ENCODE measurements around the gene OFD1. TPM values are rescaled to one million over a fixed set of nuclear protein-coding genes. Genes with fewer than 3 reads are reported as not detected.

Gene OFD1
- total RNA-seq, 4 donors from 2014 or later = 13.2 to 25.1 (median 17.1) TPM

DNA sequence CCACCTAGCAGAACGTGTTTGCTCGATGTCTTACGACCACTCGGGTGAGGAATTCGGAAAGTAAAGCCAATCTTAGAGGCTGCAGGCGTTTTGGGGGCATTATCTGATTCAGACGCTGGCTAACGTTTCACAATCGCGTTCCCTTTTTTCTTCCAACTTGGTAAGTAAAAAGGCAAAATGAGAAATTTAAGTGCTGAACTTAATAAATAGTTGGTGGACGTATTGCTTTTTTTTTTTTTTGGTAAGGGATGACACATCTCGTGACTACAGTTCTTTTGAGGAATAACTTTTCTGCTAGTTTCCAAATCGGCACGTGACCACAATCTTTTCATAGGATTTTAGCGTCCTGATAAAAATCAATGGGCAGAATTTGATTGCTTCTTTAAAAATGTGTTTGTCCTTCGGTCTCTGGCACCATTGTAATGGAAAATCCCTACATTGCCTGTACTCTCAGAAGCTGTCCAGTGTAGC is 44.8 kb upstream of the OFD1 start:
- DNase-seq (ENCODE audit: low spot score) (no peak), ATAC-seq (ENCODE audit: low FRiP score) (no peak)
- TF ChIP-seq, protein P1, sequence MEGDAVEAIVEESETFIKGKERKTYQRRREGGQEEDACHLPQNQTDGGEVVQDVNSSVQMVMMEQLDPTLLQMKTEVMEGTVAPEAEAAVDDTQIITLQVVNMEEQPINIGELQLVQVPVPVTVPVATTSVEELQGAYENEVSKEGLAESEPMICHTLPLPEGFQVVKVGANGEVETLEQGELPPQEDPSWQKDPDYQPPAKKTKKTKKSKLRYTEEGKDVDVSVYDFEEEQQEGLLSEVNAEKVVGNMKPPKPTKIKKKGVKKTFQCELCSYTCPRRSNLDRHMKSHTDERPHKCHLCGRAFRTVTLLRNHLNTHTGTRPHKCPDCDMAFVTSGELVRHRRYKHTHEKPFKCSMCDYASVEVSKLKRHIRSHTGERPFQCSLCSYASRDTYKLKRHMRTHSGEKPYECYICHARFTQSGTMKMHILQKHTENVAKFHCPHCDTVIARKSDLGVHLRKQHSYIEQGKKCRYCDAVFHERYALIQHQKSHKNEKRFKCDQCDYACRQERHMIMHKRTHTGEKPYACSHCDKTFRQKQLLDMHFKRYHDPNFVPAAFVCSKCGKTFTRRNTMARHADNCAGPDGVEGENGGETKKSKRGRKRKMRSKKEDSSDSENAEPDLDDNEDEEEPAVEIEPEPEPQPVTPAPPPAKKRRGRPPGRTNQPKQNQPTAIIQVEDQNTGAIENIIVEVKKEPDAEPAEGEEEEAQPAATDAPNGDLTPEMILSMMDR (IDR thresholded peaks at IDR 0.05) = no peak

- TF ChIP-seq, protein P1 (IDR thresholded peaks at IDR 0.05) = no peak
- no peak for ATAC-seq (ENCODE audit: low FRiP score)
- DNase-seq (ENCODE audit: low spot score) = no peak
These were observed 43.7 kb upstream of the OFD1 start for GRCh38 chrX:13690836-13691235.

DNA sequence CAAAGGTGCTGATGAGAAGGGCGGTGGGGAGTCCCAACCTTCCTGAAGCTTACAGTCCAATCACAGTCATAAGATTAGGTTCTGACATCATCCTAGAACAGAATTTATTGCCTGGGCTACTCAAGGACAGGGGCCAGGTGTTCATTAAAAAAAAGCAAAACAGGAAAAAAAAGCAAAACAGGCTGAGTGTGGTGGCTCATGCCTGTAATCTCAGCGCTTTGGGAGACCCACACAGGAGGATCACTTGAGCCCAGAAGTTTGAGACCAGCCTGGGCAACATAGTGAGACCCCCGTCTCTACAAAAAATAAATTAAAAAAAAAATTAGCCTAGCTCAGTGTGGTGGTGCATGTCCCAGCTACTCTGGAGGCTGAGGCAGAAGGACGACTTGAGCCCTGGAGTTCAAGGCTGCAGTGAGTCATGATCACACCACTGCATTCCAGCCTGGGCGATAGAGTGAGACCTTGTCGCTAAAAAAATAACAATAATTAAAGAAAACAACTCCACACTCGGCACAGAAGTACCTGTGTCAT is 42.6 kb upstream of the OFD1 start:
- ATAC-seq (ENCODE audit: low FRiP score) = no peak
- no peak for DNase-seq (ENCODE audit: low spot score)
- TF ChIP-seq, protein P1 (IDR thresholded peaks at IDR 0.05) = no peak

- DNase-seq (ENCODE audit: low spot score) (no peak), ATAC-seq (ENCODE audit: low FRiP score) (no peak)
- TF ChIP-seq, protein P1 (IDR thresholded peaks at IDR 0.05) = no peak
These were observed 41.7 kb upstream of the OFD1 start for GRCh38 chrX:13692771-13693231.

DNA sequence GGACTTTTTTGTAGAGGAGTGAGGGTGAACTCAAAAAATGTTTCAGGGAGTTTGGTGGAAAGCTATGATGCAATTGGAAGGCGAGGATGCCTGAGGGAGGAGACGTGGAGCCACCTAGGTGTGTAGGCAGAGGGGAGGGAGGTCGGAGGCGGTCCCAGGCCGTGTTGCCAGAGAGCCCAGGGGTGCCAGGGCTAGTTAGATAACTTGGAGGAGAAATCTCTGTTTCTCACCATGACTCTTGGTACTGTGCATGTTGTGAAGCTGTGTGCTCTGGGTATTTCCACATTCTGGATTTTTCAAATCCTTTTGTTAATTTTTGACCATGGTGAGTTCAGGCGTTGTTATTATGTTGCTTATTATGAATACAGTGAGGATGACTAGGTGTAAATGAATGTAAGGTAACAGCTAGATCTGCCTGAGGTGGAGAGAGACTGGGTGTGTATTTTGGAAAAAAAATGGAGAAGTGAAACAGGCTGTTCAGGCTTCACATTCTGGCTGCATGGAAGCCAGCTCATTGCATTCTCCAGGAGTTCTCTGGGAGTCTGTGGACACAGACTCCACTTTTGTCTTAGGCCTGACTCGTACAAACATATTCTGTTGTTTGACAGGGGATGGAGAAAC is 41.1 kb upstream of the OFD1 start:
- peak; percentile 50 for ATAC-seq (ENCODE audit: low FRiP score)
- no peak for DNase-seq (ENCODE audit: low spot score)
- TF ChIP-seq, protein P1 (IDR thresholded peaks at IDR 0.05) = no peak

DNA sequence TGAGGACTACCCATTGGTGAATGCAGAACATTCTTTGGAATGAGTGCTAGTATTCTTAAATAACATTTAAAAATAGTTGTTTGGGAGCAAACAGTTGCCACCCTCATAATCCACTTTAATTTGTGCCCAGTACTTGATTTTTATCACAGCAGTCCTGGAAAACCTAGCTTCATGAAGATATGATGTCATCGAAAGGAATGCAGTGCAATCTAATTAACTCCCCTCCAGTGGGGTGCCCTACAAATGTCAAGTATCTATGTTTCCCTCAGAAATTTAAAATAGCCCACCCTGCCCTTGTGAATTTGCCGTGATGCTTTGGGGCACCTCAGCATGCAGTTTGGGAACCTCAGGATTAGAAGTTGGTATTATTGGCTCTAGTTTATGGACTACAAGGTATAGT is 40.2 kb upstream of the OFD1 start:
- ATAC-seq (ENCODE audit: low FRiP score) (no peak), DNase-seq (ENCODE audit: low spot score) (no peak)

More for the DNA sequence above, 40.2 kb upstream of the OFD1 start:
- TF ChIP-seq, protein P1 (IDR thresholded peaks at IDR 0.05) = no peak
